Measurements from ENCODE around the gene RIPPLY3.
"Not testable (repeated sequence)": the region's sequence is repeated elsewhere in the genome, so short reads cannot be mapped to it uniquely, and the experiment has no call there.

RIPPLY3 gene

GRCh38 chr21:36981977-36982700 is 24.4 kb upstream of the RIPPLY3 start:
- no peak for DNase-seq

- DNase-seq = no peak
Measured at GRCh38 chr21:36985751-36986594, 20.5 kb upstream of the RIPPLY3 start.

DNA sequence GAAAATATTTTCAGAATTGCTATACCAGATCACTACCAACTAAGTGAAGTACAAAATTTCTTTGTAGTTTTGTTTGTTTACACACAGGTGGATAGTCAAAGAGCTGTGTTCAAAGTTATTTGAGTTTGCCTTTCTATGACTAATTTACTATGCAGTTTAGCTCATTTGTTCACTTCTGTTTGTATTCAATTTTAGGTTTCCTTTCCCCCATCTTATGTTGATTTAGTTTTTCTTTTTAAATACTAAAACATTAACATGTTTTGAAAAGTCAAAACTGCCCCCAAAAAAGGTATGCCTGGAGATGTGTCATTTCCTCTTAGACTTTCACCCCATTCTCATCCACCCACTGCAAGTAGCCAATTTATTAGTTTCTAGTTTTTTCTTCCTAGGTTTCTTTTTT is 18.7 kb upstream of the RIPPLY3 start:
- no peak for DNase-seq

DNA sequence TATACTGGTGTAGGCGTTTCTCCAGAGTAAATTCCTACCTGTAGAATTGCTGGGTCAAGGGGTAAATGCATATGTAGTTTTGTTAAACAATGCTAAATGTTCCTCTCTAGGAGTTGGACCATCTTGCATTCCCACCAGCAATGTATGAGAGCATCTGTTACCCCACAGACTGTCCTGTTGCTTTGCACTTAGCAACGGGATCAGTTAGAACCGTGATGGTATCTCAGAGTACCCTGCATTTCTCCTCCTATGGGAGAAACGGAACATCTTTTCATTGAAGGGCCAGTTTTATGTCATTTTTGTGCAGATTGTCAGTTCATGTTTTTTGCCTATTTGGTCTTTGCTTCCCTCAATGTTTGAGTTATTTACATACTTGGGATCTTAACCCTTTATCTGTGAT is 18.0 kb upstream of the RIPPLY3 start:
- DNase-seq = no peak

DNA sequence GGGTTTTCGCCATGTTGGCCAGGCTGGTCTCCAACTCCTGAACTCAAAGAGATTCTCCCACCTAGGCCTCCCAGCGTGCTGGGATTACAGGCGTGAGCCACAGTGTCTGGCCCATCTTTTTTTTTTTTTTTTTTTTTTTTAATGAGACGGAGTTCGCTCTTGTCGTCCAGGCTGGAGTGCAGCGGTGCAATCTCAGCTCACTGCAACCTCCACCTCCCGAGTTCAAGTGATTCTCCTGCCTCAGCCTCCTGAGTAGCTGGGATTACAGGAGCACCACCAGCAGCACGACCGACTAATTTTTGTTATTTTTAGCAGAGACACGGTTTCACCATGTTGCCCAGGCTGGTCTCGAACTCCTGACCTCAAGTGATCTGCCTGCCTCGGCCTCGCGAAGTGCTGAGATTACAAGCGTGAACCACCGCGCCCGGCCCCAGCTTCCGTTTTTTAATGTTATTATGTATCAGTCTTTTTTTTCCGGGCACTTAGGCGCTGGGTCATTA is 17.3 kb upstream of the RIPPLY3 start:
- not testable (repeated sequence) for DNase-seq

DNA sequence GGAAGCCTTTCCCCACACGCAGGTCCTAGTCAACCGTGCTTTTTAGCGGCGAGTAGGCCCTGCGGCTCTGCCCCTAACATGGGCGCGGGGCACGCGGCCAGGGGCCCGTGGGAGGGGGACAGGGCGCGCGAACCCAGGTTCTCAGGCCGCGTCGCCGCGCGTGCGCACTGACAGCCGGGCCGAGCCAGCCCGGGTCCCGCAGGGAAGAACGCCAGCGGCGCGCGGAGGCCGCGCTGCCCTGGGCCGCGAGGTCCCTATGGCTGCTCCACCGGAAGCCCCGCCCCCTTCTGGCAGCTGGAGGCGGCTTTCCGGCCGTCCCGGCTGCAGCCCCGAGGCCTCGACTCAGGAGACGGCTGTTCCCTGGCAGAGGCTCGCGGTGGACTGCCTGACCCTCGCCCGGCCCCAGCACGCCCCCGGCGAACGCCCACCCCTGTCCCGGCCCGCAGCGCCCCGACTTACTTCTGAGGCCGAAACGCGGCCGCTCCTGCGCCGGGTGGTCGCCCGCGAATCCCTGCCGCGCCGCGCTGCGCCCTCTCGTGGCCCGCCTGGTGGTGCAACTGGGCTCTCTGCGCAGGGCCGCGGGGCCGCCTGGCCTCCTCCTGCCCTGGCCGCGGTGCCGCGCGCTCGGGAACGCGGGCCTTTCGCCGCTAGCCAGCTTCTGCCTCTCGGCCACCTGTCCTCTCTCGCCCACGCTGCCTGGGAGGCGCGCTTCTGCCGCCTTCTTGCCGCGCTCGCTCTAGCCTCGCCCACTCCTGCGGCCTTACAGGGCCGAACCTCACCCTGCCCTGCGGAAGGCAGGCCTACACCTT is 16.6 kb upstream of the RIPPLY3 start:
- DNase-seq = peak; percentile 91

DNA sequence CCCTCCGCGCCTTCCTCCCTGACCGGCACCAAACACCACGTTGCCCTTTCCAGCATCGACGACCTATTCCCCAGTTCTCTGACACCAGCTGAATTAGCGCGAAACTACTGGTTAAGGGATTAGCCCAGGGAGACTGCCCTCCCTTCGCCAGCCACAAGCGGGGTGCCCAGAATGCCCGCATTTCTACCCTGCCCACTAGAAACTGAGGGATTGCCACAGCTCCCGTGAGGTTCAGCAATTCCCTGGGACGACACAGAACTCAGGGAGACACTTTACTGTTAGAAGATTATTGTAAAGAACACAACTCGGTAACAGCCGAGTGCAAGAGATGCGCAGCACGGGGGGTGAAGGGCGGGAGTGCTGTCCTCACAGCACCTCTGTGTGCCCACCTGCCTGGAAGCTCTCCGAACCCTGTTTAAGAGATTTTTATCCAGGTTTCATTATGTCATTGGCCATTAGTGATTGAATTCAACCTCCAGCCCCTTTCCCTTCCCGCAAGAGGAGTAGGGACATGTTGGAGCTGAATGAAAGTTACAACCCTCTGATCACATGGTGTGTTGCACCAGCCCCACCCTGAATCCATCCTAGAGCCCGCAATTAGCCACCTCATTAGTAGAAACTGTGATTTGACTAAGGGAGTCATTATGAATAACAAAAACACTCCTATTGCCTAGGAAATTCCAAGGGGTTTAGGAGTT is 15.8 kb upstream of the RIPPLY3 start:
- no peak for DNase-seq

- no peak for DNase-seq
Measured at GRCh38 chr21:36992671-36993070, 13.8 kb upstream of the RIPPLY3 start.

DNA sequence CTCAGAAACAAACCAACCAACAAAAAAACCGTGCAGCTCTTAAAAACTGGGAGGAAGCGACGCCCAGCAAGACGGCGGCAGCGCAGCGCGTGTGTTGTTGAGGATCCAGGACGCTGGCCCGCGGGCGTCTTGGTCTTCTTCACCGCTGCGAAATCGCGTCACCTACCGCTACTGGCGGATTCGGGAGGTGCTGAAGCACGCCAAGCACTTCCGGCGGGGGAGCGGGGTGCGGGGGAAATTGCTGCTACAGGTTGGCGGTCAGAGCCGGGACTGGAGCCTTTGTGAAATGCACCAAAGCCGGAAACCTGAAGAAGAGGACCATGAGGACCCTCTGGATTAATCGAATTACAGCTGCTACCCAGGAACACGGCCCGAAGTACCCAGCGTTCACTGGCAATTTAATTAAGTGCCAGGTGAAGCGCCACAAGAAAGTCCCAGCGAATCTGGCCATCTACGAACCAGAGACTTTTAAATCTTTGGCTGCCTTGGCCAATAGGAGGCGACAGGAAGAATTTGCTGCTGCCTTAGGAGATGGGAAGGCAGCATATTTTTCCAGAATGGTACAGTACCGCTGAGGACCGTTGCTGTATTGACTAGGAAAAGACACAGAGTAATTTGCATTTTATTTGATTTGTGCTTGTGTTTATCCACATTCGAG is 11.9 kb upstream of the RIPPLY3 start:
- peak; percentile 58 for DNase-seq

DNA sequence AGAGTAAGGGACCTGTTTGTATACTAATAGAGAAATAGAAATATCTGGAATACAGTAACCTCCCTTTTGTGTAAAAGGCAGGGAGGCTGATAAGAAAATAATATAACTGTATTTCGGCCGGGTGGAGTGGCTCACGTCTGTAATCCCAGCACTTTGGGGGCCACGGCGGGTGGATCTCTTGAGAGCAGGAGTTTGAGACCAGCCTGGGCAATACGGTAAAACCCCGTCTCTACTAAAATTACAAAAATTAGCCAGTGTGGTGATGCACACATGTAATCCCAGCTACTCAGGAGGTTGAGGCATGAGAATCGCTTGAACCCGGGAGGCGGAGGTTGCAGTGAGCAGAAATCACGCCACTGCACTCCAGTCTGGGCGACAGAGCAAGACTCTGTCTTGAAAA is 11.2 kb upstream of the RIPPLY3 start:
- not testable (repeated sequence) for DNase-seq

DNA sequence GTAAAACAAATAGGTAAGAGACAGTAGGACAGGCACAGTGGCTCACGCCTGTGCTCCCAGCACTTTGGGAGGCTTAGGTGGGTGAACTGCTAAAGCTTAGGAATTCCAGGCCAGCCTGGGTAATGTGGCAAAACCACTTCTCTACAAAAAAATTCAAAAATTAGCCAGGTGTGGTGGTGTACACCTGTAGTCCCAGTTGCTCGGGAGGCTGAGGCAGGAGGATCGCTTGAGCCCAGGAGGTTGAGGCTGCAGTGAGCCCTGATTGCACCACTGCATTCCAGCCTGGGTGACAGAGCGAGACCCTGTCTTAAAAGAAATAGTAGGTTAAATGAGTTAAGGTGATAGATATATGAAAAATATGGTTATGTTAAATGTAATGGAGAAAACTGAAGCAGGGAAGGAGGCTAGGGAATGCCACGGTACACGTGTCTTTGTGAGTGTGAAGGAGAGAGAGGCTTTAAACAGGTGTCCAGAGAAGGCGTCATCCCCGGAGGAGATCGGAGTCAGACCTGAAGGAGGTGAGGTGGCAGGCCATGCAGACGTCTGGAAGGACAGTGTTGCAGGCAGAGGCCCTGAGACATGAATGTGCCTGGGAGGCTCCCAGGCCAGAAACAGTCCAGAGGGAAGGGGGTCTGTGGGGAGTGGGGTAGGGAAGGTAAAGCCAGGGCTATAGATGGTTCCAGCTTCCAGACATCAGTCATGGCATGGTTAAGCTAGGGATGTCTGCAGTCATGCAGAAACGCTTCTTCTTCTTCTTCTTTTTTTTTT is 7.2 kb upstream of the RIPPLY3 start:
- DNase-seq = no peak

- no peak for DNase-seq
Measured at GRCh38 chr21:37000381-37000780, 6.1 kb upstream of the RIPPLY3 start.

DNA sequence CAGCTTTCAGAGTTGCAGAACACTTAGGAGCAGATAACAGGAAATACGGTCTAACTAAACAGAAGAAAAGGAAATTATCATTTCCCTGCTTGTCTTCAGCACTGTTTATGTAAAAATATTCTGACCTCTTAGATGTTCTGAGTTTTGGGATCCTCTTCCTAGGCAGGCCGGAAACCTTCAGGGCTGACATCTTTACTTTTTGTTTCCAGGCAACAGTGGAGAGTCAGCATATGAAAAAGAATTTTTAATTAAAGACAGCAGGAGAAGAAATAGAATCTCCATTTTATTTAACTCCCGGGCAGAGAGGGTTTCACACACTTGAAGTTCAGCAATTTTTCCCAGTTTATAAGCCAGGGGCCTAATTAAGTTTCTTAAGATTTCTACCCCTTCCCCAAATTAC is 5.1 kb upstream of the RIPPLY3 start:
- DNase-seq = no peak

GRCh38 chr21:37002851-37003250 is 3.7 kb upstream of the RIPPLY3 start:
- not testable (repeated sequence) for DNase-seq

- DNase-seq = not testable (repeated sequence)
Measured at GRCh38 chr21:37003917-37004316, 2.6 kb upstream of the RIPPLY3 start.

- DNase-seq = no peak
Measured at GRCh38 chr21:37005548-37006485, 685 bp upstream of the RIPPLY3 start.

DNA sequence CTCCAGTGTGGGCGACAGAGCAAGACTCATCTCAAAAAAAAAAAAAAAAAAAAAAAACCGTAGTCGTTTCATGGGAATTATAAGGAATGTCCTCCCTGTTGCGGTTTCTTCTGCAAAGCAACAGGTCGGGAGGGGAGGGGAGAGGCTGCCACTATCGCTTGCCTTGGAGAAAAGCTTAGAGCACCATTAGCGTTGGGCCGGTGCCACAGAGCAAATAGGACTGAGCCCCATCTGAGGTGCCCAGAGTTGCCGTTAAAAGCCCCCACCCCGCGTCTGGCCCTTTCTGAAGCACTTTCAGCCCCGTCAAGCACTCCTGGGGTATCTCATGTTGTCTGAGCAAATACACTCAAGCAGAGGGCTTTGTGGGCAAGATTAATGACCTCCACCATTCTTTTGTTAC is 2.2 kb downstream of the RIPPLY3 start:
- DNase-seq = no peak

DNA sequence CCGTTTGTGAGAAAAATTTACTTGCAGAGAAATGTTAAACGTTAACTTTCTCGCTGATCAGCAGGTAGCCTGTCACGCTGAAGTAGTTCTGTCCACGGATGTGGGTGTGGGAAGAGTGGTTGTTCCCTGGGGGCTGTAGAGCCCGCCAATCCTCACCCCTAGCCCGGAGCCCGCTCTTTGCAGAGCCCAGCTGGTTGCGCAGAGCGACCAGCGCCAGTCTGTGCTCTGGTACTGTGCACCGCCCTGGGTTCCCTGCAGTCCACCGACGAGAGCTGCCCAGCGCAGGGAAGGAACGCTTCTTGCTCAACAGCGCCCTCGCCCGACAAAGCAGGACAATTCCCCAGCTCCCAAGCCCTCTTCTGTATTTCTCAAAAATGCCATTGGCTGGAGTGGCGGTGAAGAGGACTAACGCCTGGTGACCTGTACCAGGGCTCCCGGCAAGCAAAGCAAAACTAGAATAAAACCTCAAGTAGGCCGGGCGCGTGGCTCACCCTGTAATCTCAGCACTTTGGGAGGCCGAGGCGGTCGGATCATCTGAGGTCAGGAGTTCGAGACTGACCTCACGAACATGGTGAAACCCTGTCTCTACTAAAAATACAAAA is 3.3 kb downstream of the RIPPLY3 start:
- DNase-seq = peak; percentile 87

GRCh38 chr21:37017951-37018679 is 11.6 kb downstream of the RIPPLY3 start:
- no peak for DNase-seq
